K562 (cell line): Measurements from ENCODE around the gene GCSAM. TPM values are rescaled to one million over a fixed set of nuclear protein-coding genes. Genes with fewer than 3 reads are reported as not detected.

ENCODE experiments used
- ATAC-seq: fragments of 200-7000 bp; cut with Tn5 transposase; 3 replicates; pipeline ENCODE4 v1.9.1; 2020; ENCODE audit warnings: moderate library complexity
- BruUV-seq: library from RNA; stranded (reverse); fragments of 400-500 nt; replicated peaks from 2 replicates; lab custom pipeline; 2021; lab: Mats Ljungman, UMichigan
- CTCF ChIA-PET: fragments of 300-600 bp; formaldehyde crosslinking; extraction: SDS; loops from one replicate; lab custom pipeline; 2021; ENCODE audit warnings: low intra/inter-chr PET ratio; lab: Yijun Ruan, JAX
- POLR2A ChIA-PET: fragments of 300-600, 350-650 bp; sonication (Branson Sonifier 250); formaldehyde crosslinking; extraction: SDS; loops from one replicate; lab custom pipeline; 2021; ENCODE audit warnings: antibody characterized with exemption, inconsistent platforms; lab: Yijun Ruan, JAX
- DNase-seq, 4 experiments: peaks; one replicate each; pipeline versions ENCODE4 v3.0.0 to v3.0.0-alpha.2; 2011 to 2018; ENCODE audit warnings: low spot score in 3 of 4, mixed read lengths in 3 of 4; ENCODE audit errors: extremely low read depth in 1 of 4
- FAIRE-seq: peaks from 2 replicates; lab custom pipeline; 2011; peaks lifted over from hg19 to GRCh38; lab: Jason Lieb, UNC
- H2AFZ ChIP-seq: 2 replicates; pipeline ENCODE4 v1.6.0; 2011; ENCODE audit warnings: low read depth, low read length, control low read depth, inconsistent platforms
- H3K27ac ChIP-seq: fragments of 200-600 bp; 3 replicates; pipeline ENCODE4 v1.8.0; 2011; ENCODE audit warnings: low read depth, mild to moderate bottlenecking, control low read depth, inconsistent platforms, low read length, moderate library complexity, mixed read lengths; ENCODE audit errors: extremely low read depth
- H3K27me3 ChIP-seq, 2 experiments: fragments of 300-600 bp in 1 of 2; 2 replicates in 1 of 2; 3 replicates in 1 of 2; pipeline versions ENCODE4 v1.6.0 to v1.8.0; 2011; ENCODE audit warnings: inconsistent platforms in 2 of 2, low read length in 2 of 2, mild to moderate bottlenecking in 1 of 2, mixed read lengths in 1 of 2, moderate library complexity in 1 of 2; ENCODE audit not compliant: control insufficient read depth in 2 of 2, insufficient read depth in 2 of 2
- H3K36me3 ChIP-seq: fragments of 300-600 bp; 3 replicates; pipeline ENCODE4 v1.8.0; 2011; ENCODE audit warnings: mild to moderate bottlenecking, low read length, inconsistent platforms; ENCODE audit not compliant: control insufficient read depth, insufficient read depth
- H3K4me1 ChIP-seq, 2 experiments: fragments of 200-600 bp in 1 of 2; replicated peaks in 1 of 2; 2 replicates in 1 of 2; 3 replicates in 1 of 2; pipeline versions ENCODE4 v1.5.1 to v1.8.0; 2011; ENCODE audit warnings: inconsistent platforms in 2 of 2, low read length in 2 of 2, mild to moderate bottlenecking in 1 of 2, mixed read lengths in 1 of 2, moderate library complexity in 1 of 2; ENCODE audit not compliant: control insufficient read depth in 2 of 2, insufficient read depth in 2 of 2
- H3K4me2 ChIP-seq: 2 replicates; pipeline ENCODE4 v1.6.1; 2011; ENCODE audit warnings: low read length, control low read depth, inconsistent platforms, mixed read lengths; ENCODE audit not compliant: insufficient read depth
- H3K4me3 ChIP-seq: fragments of 200-600 bp; sonication (generic), shearing (Covaris generic); 2 replicates; pipeline ENCODE4 v1.5.1; 2016; ENCODE audit warnings: control low read depth, inconsistent platforms
- H3K79me2 ChIP-seq: fragments of 200-600 bp; 3 replicates; pipeline ENCODE4 v1.8.0; 2011; ENCODE audit warnings: low read length, inconsistent platforms; ENCODE audit not compliant: control insufficient read depth, insufficient read depth
- H3K9ac ChIP-seq, 2 experiments: 2 replicates each; pipeline versions ENCODE4 v1.6.0 to v1.6.1; 2011; ENCODE audit warnings: low read depth in 2 of 2, low read length in 2 of 2, control low read depth in 1 of 2, inconsistent platforms in 1 of 2, mild to moderate bottlenecking in 1 of 2, mixed read lengths in 1 of 2; ENCODE audit not compliant: insufficient read depth in 1 of 2
- H3K9me1 ChIP-seq: one replicate; pipeline ENCODE4 v1.6.0; 2011; ENCODE audit warnings: inconsistent platforms, mild to moderate bottlenecking, low read length, moderate library complexity; ENCODE audit not compliant: control insufficient read depth, insufficient read depth
- H3K9me3 ChIP-seq: replicated peaks from 2 replicates; pipeline ENCODE4 v1.5.1; 2011; ENCODE audit warnings: low read depth, low read length, inconsistent platforms; ENCODE audit not compliant: control insufficient read depth, insufficient read depth
- H4K20me1 ChIP-seq: replicated peaks from 2 replicates; pipeline ENCODE4 v1.6.1; 2011; ENCODE audit warnings: low read length, inconsistent platforms, mixed read lengths; ENCODE audit not compliant: control insufficient read depth, insufficient read depth
- ARNT ChIP-seq, 2 experiments: fragments of 450-650 bp; IDR thresholded peaks; 2 replicates each; pipeline ENCODE4 v1.6.1; 2016; ENCODE audit warnings: mild to moderate bottlenecking in 1 of 2
- BCOR ChIP-seq: fragments of 450-650 bp; IDR thresholded peaks from 2 replicates; pipeline ENCODE4 v1.6.1; 2016
- BRF2 ChIP-seq: IDR thresholded peaks from 3 replicates; pipeline ENCODE4 v1.6.1; 2011; ENCODE audit warnings: borderline replicate concordance, mild to moderate bottlenecking; ENCODE audit not compliant: insufficient read length, insufficient read depth
- NR2C1 ChIP-seq, 2 experiments: fragments of 450-650 bp; IDR thresholded peaks; 2 replicates each; pipeline ENCODE4 v1.6.1; 2017; ENCODE audit warnings: mild to moderate bottlenecking in 2 of 2, antibody characterized with exemption in 1 of 2, inconsistent platforms in 1 of 2, missing compliant biosample characterization in 1 of 2, missing genetic modification characterization in 1 of 2
- POLR3G ChIP-seq: IDR thresholded peaks from 2 replicates; pipeline ENCODE4 v1.6.1; 2011; ENCODE audit not compliant: insufficient read length, insufficient replicate concordance; ENCODE audit errors: extremely low read depth
- RBM17 ChIP-seq: fragments of 200-400 bp; formaldehyde crosslinking; IDR thresholded peaks from 2 replicates; pipeline ENCODE4 v1.6.1; 2017; ENCODE audit warnings: low read depth, mild to moderate bottlenecking, low read length, borderline replicate concordance
- ZNF121 ChIP-seq: sonication (generic); formaldehyde crosslinking; conservative IDR thresholded peaks from 2 replicates; pipeline ENCODE4 v1.8.0; 2022; ENCODE audit warnings: missing genetic modification reagents
- ZNF444 ChIP-seq: fragments of 250-450 bp; sonication (Bioruptor Pico); IDR thresholded peaks from 2 replicates; pipeline ENCODE4 v1.4.0; 2020; ENCODE audit warnings: mild to moderate bottlenecking, moderate library complexity
- ZNF695 ChIP-seq: fragments of 450-650 bp; formaldehyde crosslinking; IDR thresholded peaks from 2 replicates; pipeline ENCODE4 v1.4.0; 2020; ENCODE audit warnings: mild to moderate bottlenecking, moderate library complexity
- WGBS: fragments of 100-300 bp; shearing (Covaris generic); methylation state at CpG from one replicate; pipeline ENCODE4 v1.1.6; 2016; ENCODE audit warnings: low coverage, mixed read lengths; ENCODE audit not compliant: insufficient coverage; ENCODE audit errors: missing lambda C conversion rate; 5-methylcytosine and 5-hydroxymethylcytosine counted together
- in situ Hi-C: fragments of 300-500 bp; cut with MboI; formaldehyde crosslinking; loops from 4 replicates; pipeline ENCODE4 v1.15.0; 2018; ENCODE audit warnings: inconsistent platforms, mixed read lengths
- intact Hi-C: fragments of 100-400 bp; cut with micrococcal nuclease; formaldehyde crosslinking; loops from 2 replicates; pipeline ENCODE4 v1.14.2; 2022
- polyA plus RNA-seq, 8 experiments: library from polyadenylated mRNA; depleted of rRNA in 4 of 8; stranded (reverse) in 5 of 8; unstranded in 3 of 8; fragments of >200 nt; fragmentation: Nextera tagmentation in 2 of 8; fragmentation: Illumina TruSeq in 1 of 8; extraction: Ambion mirVana in 2 of 8; extraction: Trizol in 1 of 8; gene quantifications; 2 replicates each; pipeline versions ENCODE4 v1.2.1 to v1.2.3, GENCODE V29; 2011 to 2014; ENCODE audit warnings: inconsistent platforms in 1 of 8, missing spikeins in 1 of 8
- total RNA-seq, 7 experiments: library from RNA; depleted of rRNA in 6 of 7; stranded (reverse); fragments of >200 nt in 6 of 7; fragmentation: Illumina TruSeq in 2 of 7; extraction: Trizol in 2 of 7; gene quantifications; 2 replicates each; pipeline versions ENCODE4 v1.2.1 to v1.2.3, GENCODE V29; 2011 to 2021; ENCODE audit warnings: low replicate concordance in 1 of 7

The GCSAM gene
- total and polyA plus RNA-seq, 9 of the 15 experiments (the other 6 are each of a cell fraction or from before 2014, with no cell fraction given), result 0.10 TPM; not detected in 8

- Histone ChIP-seq H3K4me1 (no peaks in the 10 kb centered on the region), H3K79me2 (no peaks in the 10 kb centered on the region), H4K20me1 (no peaks in the 10 kb centered on the region), H2AFZ (no peak overlapping the region), H3K4me2 (no peak overlapping the region), H3K27me3 (no peaks in the 10 kb centered on the region), H3K27ac (no peak overlapping the region), H3K9ac (no peak overlapping the region), H3K36me3 (no peaks in the 10 kb centered on the region), H3K9me3 (no peaks in the 10 kb centered on the region), H3K4me3 (no peak overlapping the region), H3K9me1 (no peaks in the 10 kb centered on the region)
- FAIRE-seq, result no peak
- TF ChIP-seq POLR3G (no peak), ARNT (IDR thresholded peaks at IDR 0.05) (no peak), ZNF444 (CRISPR knock-in tag) (no peak), ZNF695 (CRISPR knock-in tag) (no peak), RBM17 (no peak), BRF2 (no peak), NR2C1 (IDR thresholded peaks at IDR 0.05) (no peak), NR2C1 (tag; IDR thresholded peaks at IDR 0.05) (no peak), BCOR (no peak), ZNF121 (CRISPR knock-in tag) (no peak)
- no peak for DNase-seq
- 8% methylated on average over 2 of the region's 2 CpGs for WGBS
- in situ Hi-C loops (loop anchor here (25.0 kb wide), 1 partner anchor 389 kb away; no protein-coding TSS in a partner anchor), intact Hi-C loops (no loop called here)
- CTCF ChIA-PET, result no interaction called here
- ATAC-seq, result no peak
- POLR2A ChIA-PET, result no interaction called here
- BruUV-seq, result no TSS peak
Observed at GRCh38 chr3:112123548-112123947, 9.5 kb downstream of the GCSAM start.
